GM12878 (cell line): Measurements from ENCODE around the gene CDC42SE2. TPM values are rescaled to one million over a fixed set of nuclear protein-coding genes. Genes with fewer than 3 reads are reported as not detected.

Experiments
- ATF7 ChIP-seq: fragments of 450-650 bp; IDR thresholded peaks from 2 replicates; pipeline ENCODE4 v1.6.1; 2016; ENCODE audit warnings: low read depth, mild to moderate bottlenecking
- CBX5 ChIP-seq: sonication (generic); IDR thresholded peaks from 2 replicates; pipeline ENCODE4 v1.6.1; 2016; ENCODE audit warnings: low read depth, moderate library complexity, mild to moderate bottlenecking, inconsistent platforms
- CREB1 ChIP-seq: IDR thresholded peaks from 2 replicates; pipeline ENCODE4 v1.6.1; 2012; ENCODE audit warnings: low read depth, mild to moderate bottlenecking, inconsistent platforms
- FOXM1 ChIP-seq: IDR thresholded peaks from 2 replicates; pipeline ENCODE4 v1.6.1; 2012; ENCODE audit warnings: low read depth, mild to moderate bottlenecking, inconsistent platforms, low read length, moderate library complexity
- MEF2B ChIP-seq: fragments of 450-650 bp; IDR thresholded peaks from 2 replicates; pipeline ENCODE4 v1.6.1; 2018; ENCODE audit warnings: mild to moderate bottlenecking, moderate library complexity; ENCODE audit not compliant: partially characterized antibody, poor library complexity, severe bottlenecking
- NBN ChIP-seq: fragments of 450-650 bp; IDR thresholded peaks from 2 replicates; pipeline ENCODE4 v1.6.1; 2016
- NFYB ChIP-seq: IDR thresholded peaks from 2 replicates; pipeline ENCODE4 v1.6.1; 2011; ENCODE audit warnings: low read depth, mild to moderate bottlenecking, low read length, improper control_type of control experiment, moderate library complexity; ENCODE audit not compliant: insufficient read depth
- PAX8 ChIP-seq: fragments of 450-650 bp; IDR thresholded peaks from 2 replicates; pipeline ENCODE4 v1.6.1; 2017; ENCODE audit warnings: mild to moderate bottlenecking, moderate library complexity
- SIX5 ChIP-seq: IDR thresholded peaks from 2 replicates; pipeline ENCODE4 v1.6.1; 2011; ENCODE audit warnings: mild to moderate bottlenecking, low read depth, low read length, moderate library complexity; ENCODE audit not compliant: severe bottlenecking
- SMARCA5 ChIP-seq: fragments of 450-650 bp; IDR thresholded peaks from 2 replicates; pipeline ENCODE4 v1.6.1; 2017; ENCODE audit warnings: mild to moderate bottlenecking
- polyA plus RNA-seq, 11 experiments: library from polyadenylated mRNA; depleted of rRNA in 4 of 11; unstranded in 6 of 11; stranded (reverse) in 5 of 11; fragments of >200 nt; fragmentation: Nextera tagmentation in 4 of 11; fragmentation: Illumina TruSeq in 1 of 11; extraction: Ambion mirVana in 4 of 11; extraction: Trizol in 1 of 11; gene quantifications; 1 replicate in 1 of 11; 2 replicates in 10 of 11; pipeline versions ENCODE4 v1.2.1 to v1.2.3, GENCODE V29; 2011 to 2016; ENCODE audit warnings: inconsistent platforms in 2 of 11, missing spikeins in 2 of 11, low read depth in 1 of 11
- total RNA-seq, 4 experiments: library from RNA; depleted of rRNA in 3 of 4; stranded (reverse); fragments of >200 nt in 3 of 4; fragmentation: Illumina TruSeq in 1 of 4; extraction: Trizol in 1 of 4; gene quantifications; 2 replicates each; pipeline versions ENCODE4 v1.2.1 to v1.2.3, GENCODE V29; 2013 to 2021
- TF ChIP-seq, protein P1 (sequence below): fragments of 450-650 bp; IDR thresholded peaks from 2 replicates; pipeline ENCODE4 v1.6.1; 2017; ENCODE audit warnings: mild to moderate bottlenecking, moderate library complexity
- TF ChIP-seq, protein P2 (sequence below): fragments of 450-650 bp; IDR thresholded peaks from 2 replicates; pipeline ENCODE4 v1.6.1; 2017; ENCODE audit warnings: mild to moderate bottlenecking
- TF ChIP-seq, protein P3 (sequence below): fragments of 450-650 bp; IDR thresholded peaks from 2 replicates; pipeline ENCODE4 v1.6.1; 2017; ENCODE audit warnings: mild to moderate bottlenecking, low read depth, inconsistent platforms; ENCODE audit not compliant: poor library complexity, severe bottlenecking
- TF ChIP-seq, protein P4 (sequence below): fragments of 450-650 bp; IDR thresholded peaks from 2 replicates; pipeline ENCODE4 v1.6.1; 2017; ENCODE audit warnings: borderline replicate concordance
- TF ChIP-seq, protein P5 (sequence below): IDR thresholded peaks from 2 replicates; pipeline ENCODE4 v1.6.1; 2011; ENCODE audit warnings: mild to moderate bottlenecking, low read depth, low read length, moderate library complexity; ENCODE audit not compliant: insufficient replicate concordance

CDC42SE2 gene
- total and polyA plus RNA-seq, 10 of the 15 experiments (the other 5 are each of a cell fraction or from before 2014, with no cell fraction given): 57.0 to 148 (median 80.3) TPM

DNA sequence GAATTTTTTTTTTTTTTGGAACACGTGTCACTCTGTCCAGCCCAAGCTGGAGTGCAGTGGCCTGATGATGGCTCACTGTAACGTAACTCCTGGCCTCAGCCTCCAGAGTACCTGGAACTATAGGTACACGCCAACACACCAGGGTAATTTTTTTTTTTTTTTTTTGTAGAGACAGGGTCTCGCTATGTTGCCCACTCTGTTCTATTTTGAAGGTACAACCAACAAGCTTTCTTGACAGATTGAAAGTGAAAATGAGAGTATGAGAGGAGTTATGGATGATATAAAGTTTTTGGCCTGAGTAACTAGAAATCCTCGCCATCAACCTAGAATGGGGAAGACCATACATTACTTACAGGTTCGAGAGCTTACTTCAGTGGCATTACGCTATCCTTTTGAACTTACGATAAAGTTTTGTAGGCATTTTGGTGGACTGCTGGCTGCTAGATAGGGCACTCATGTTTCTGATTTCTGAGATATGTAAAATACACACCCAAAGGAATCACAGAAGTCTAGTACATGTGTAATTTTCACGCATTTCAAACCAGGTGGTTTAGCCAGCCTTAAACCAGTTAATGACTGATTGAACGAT, 806 bp upstream of the CDC42SE2 start (continued):
- TF ChIP-seq, protein P1, sequence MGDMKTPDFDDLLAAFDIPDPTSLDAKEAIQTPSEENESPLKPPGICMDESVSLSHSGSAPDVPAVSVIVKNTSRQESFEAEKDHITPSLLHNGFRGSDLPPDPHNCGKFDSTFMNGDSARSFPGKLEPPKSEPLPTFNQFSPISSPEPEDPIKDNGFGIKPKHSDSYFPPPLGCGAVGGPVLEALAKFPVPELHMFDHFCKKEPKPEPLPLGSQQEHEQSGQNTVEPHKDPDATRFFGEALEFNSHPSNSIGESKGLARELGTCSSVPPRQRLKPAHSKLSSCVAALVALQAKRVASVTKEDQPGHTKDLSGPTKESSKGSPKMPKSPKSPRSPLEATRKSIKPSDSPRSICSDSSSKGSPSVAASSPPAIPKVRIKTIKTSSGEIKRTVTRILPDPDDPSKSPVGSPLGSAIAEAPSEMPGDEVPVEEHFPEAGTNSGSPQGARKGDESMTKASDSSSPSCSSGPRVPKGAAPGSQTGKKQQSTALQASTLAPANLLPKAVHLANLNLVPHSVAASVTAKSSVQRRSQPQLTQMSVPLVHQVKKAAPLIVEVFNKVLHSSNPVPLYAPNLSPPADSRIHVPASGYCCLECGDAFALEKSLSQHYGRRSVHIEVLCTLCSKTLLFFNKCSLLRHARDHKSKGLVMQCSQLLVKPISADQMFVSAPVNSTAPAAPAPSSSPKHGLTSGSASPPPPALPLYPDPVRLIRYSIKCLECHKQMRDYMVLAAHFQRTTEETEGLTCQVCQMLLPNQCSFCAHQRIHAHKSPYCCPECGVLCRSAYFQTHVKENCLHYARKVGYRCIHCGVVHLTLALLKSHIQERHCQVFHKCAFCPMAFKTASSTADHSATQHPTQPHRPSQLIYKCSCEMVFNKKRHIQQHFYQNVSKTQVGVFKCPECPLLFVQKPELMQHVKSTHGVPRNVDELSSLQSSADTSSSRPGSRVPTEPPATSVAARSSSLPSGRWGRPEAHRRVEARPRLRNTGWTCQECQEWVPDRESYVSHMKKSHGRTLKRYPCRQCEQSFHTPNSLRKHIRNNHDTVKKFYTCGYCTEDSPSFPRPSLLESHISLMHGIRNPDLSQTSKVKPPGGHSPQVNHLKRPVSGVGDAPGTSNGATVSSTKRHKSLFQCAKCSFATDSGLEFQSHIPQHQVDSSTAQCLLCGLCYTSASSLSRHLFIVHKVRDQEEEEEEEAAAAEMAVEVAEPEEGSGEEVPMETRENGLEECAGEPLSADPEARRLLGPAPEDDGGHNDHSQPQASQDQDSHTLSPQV: no peak
- TF ChIP-seq SMARCA5 (0 out of 2 replicates have a peak, but pooled peaks have one; percentile 59), NFYB (no peak), PAX8 (no peak), MEF2B (no peak), NBN (peak; percentile 58; the same call in 1 of the 2 replicates), FOXM1 (no peak), SIX5 (no peak), ATF7 (peak; percentile 45), CBX5 (no peak), CREB1 (peak; percentile 26; the same call in 1 of the 2 replicates)
- TF ChIP-seq, protein P2, sequence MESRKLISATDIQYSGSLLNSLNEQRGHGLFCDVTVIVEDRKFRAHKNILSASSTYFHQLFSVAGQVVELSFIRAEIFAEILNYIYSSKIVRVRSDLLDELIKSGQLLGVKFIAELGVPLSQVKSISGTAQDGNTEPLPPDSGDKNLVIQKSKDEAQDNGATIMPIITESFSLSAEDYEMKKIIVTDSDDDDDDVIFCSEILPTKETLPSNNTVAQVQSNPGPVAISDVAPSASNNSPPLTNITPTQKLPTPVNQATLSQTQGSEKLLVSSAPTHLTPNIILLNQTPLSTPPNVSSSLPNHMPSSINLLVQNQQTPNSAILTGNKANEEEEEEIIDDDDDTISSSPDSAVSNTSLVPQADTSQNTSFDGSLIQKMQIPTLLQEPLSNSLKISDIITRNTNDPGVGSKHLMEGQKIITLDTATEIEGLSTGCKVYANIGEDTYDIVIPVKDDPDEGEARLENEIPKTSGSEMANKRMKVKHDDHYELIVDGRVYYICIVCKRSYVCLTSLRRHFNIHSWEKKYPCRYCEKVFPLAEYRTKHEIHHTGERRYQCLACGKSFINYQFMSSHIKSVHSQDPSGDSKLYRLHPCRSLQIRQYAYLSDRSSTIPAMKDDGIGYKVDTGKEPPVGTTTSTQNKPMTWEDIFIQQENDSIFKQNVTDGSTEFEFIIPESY: no peak
- TF ChIP-seq, protein P3, sequence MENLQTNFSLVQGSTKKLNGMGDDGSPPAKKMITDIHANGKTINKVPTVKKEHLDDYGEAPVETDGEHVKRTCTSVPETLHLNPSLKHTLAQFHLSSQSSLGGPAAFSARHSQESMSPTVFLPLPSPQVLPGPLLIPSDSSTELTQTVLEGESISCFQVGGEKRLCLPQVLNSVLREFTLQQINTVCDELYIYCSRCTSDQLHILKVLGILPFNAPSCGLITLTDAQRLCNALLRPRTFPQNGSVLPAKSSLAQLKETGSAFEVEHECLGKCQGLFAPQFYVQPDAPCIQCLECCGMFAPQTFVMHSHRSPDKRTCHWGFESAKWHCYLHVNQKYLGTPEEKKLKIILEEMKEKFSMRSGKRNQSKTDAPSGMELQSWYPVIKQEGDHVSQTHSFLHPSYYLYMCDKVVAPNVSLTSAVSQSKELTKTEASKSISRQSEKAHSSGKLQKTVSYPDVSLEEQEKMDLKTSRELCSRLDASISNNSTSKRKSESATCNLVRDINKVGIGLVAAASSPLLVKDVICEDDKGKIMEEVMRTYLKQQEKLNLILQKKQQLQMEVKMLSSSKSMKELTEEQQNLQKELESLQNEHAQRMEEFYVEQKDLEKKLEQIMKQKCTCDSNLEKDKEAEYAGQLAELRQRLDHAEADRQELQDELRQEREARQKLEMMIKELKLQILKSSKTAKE: no peak
- TF ChIP-seq, protein P4, sequence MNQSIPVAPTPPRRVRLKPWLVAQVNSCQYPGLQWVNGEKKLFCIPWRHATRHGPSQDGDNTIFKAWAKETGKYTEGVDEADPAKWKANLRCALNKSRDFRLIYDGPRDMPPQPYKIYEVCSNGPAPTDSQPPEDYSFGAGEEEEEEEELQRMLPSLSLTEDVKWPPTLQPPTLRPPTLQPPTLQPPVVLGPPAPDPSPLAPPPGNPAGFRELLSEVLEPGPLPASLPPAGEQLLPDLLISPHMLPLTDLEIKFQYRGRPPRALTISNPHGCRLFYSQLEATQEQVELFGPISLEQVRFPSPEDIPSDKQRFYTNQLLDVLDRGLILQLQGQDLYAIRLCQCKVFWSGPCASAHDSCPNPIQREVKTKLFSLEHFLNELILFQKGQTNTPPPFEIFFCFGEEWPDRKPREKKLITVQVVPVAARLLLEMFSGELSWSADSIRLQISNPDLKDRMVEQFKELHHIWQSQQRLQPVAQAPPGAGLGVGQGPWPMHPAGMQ: no peak
- TF ChIP-seq, protein P5, sequence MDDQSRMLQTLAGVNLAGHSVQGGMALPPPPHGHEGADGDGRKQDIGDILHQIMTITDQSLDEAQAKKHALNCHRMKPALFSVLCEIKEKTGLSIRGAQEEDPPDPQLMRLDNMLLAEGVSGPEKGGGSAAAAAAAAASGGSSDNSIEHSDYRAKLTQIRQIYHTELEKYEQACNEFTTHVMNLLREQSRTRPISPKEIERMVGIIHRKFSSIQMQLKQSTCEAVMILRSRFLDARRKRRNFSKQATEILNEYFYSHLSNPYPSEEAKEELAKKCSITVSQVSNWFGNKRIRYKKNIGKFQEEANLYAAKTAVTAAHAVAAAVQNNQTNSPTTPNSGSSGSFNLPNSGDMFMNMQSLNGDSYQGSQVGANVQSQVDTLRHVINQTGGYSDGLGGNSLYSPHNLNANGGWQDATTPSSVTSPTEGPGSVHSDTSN: no peak
